VCaP (cell line): Measurements from ENCODE around the gene NSUN2.

Experiments
- H3K27ac ChIP-seq: fragments of 450-650 bp; 2 replicates; pipeline ENCODE4 v1.5.1; 2017
- TF ChIP-seq, protein P1 (sequence below): fragments of 450-650 bp; conservative IDR thresholded peaks from 2 replicates; pipeline ENCODE4 v1.5.1; 2017; ENCODE audit warnings: mild to moderate bottlenecking, moderate library complexity

The NSUN2 gene

DNA sequence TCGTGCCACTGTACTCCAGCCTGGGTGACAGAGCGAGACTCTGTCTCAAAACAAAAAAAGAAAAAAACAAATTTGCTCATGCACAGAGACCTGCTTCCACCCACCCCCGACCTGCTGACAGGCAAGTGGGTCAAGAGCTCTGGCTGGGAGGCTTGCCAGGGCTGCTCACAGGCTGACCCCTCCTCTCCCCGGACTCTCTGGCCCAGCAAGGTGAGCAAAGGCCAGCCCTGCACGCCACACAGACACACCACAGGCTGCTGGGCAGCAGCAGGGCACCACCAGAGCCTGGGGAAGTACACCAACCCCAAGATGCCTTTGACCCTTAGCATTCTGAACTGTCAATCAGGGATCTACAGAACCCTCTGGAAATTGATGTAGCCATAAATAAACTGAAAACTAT lies 29.2 kb downstream of the NSUN2 start:
- H3K27ac ChIP-seq, result no peak overlapping the region

DNA sequence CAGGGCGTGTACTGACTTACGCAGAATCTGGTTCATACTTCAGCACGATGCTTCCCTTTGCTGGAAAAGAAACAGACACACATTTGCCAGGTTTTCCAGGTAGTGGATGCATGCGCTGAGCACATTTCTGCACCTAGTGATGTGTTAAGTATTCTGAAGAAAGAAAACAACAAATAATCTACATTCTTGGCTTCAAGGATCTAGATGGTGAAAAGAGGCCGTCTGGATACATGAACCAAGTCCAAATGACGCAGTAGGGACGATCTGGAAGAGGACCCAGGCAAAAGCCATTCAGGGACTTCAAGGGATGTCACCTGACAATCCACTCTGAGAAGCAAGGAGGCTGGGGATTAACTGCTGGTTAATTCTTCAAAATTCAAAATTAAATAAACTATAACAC lies 30.4 kb downstream of the NSUN2 start:
- TF ChIP-seq, protein P1, sequence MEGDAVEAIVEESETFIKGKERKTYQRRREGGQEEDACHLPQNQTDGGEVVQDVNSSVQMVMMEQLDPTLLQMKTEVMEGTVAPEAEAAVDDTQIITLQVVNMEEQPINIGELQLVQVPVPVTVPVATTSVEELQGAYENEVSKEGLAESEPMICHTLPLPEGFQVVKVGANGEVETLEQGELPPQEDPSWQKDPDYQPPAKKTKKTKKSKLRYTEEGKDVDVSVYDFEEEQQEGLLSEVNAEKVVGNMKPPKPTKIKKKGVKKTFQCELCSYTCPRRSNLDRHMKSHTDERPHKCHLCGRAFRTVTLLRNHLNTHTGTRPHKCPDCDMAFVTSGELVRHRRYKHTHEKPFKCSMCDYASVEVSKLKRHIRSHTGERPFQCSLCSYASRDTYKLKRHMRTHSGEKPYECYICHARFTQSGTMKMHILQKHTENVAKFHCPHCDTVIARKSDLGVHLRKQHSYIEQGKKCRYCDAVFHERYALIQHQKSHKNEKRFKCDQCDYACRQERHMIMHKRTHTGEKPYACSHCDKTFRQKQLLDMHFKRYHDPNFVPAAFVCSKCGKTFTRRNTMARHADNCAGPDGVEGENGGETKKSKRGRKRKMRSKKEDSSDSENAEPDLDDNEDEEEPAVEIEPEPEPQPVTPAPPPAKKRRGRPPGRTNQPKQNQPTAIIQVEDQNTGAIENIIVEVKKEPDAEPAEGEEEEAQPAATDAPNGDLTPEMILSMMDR, result no peak
- no peak overlapping the region for H3K27ac ChIP-seq

More for the DNA sequence above, 29.2 kb downstream of the NSUN2 start:
- TF ChIP-seq, protein P1, result no peak

DNA sequence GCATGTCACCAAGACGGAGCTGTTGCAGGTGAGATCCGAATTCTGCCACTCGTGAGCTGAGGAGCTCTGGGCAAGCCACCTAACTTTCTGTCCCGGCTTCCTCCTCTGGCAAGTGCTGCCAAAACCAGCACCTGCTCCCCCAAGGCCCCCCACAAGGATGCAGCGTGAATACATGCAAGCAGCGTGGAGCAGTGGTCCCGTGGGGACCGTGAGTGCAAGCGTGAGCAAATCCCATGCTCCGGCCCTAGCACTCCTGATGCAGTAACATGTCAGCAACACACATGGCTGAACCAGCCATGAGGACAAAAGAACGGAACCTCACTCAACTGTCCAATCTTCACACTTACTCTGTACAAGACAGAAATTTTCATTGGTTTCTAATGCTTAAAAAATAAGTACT lies 31.0 kb downstream of the NSUN2 start:
- TF ChIP-seq, protein P1, result no peak
- H3K27ac ChIP-seq, result no peak overlapping the region

DNA sequence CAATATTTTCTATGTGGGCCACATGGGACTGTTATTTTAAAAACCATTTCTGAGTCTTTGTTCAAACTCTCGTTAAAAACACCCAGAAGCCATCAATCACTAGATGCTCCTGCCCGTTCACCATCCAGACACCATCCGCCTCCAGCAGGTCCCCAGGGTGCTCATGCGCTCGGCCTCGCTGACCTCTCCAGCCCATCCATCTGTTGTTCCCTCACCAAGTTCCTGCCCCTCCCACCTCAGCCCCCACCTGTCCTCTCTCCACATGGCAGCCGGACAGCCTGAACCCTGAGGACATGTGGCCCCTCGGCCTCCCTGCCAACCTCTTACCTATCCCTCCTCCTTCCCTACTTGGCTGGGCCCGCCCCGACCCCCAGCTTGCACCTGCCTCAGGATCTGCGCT lies 31.6 kb downstream of the NSUN2 start:
- TF ChIP-seq, protein P1, result no peak
- H3K27ac ChIP-seq, result no peak overlapping the region

DNA sequence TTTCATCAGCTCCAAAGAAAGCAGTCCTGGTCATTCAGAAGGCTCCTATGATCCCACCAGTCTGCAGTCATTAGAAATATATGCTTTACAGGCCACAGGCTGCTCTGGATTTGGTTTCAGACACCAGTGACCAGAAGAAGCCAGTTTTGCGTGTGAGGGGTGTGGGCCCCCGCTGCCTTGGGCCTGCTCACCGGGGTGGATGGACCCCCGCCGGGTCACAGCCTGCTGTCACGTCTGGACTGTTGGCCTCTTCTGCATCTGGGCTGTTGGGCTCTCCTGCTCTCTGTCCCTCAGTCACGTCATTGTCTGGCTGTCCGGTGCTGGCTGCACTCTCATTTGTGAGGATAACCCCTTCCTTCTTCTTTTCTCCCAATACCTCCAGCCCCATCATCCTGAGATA lies 33.1 kb downstream of the NSUN2 start:
- no peak overlapping the region for H3K27ac ChIP-seq
- TF ChIP-seq, protein P1, result no peak

DNA sequence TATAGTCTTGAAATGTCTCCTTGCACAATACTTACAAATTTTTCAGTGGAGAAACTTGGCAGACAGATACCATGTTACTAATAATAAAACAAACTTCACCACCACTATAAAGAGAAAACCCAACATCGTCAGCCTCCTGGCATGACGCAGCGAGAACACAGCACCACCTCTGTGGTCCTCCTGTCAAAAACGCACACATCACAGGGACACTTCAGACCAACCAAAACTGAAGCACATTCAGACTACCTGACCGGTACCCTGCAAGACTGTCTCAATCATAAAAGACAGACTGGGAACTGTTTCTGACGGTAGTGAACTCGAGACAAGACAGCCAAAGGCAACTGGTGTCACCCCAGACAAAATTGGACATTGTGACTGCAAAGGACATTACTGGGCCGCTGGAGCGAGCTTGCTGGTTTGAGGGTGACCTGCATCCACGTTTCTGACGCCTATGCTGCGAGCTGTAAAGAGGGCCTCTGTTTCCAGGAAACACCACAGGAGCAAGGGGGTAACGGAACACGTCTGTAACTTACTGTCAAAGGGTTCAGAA lies 34.4 kb downstream of the NSUN2 start:
- no peak overlapping the region for H3K27ac ChIP-seq
- TF ChIP-seq, protein P1, result no peak

DNA sequence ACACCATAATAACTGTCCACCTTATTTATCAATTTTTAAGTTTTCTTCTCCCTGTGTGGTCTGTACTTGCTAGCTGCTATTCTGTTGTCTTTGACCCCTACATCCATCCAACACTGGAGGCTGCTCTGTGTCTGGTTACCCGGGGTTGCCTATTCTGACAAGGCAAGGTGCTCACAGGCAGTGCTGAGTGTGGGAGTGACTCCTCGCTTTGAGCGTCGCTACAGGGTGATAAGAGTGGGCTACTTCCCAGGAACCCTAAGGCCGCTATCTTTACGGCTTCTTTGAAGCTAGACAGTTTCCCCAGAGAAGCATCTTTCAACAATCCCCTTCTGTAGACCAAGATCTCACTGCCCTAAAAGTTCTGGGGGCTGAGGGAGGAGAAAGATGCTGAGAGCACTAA lies 35.3 kb downstream of the NSUN2 start:
- TF ChIP-seq, protein P1, result no peak
- H3K27ac ChIP-seq, result no peak overlapping the region
